Measurements from ENCODE around the gene TPCN2. TPM values are rescaled to one million over a fixed set of nuclear protein-coding genes. Genes with fewer than 3 reads are reported as not detected.

TPCN2 gene
- polyA plus RNA-seq, 3 donors = 29.3 to 52.8 (median 31.5) TPM

GRCh38 chr11:69100454-69101114 is 51.9 kb downstream of the TPCN2 start:
- H3K4me3 ChIP-seq (replicated peaks in 1 of 3; ENCODE audit: low read depth in 2 of 3, low read length in 3 of 3) = no peak overlapping the region
- Mint-ChIP-seq H3K27me3 (ENCODE audit: low read depth in 3 of 3) (peaks cover 12 to 35% (median 20%) of the 10 kb centered on the region in 3 donors), H3K4me3 (no peak overlapping the region), H3K36me3 (no peaks in the 10 kb centered on the region), H3K4me1 (peaks cover 4% of the 10 kb centered on the region), H3K27ac (no peak overlapping the region), H3K9me3 (peaks cover 0 to 3% (median 0%) of the 10 kb centered on the region in 7 donors)
- no peak for TF ChIP-seq CTCF (IDR thresholded peaks at IDR 0.05)
- no peak overlapping the region for H3K27ac ChIP-seq (ENCODE audit: low read depth in 1 of 2, low read length in 2 of 2)
- 89% methylated on average over 12 of the region's 13 CpGs for WGBS (ENCODE audit: insufficient coverage)
- no peaks in the 10 kb centered on the region for H3K36me3 ChIP-seq (replicated peaks in 1 of 2; ENCODE audit: control insufficient read depth in 1 of 2, insufficient read depth in 2 of 2, low read length in 2 of 2)
- DNase-seq = no peak
- peaks cover 0 to 3% of the 10 kb centered on the region in 2 donors for H3K27me3 ChIP-seq (ENCODE audit: control insufficient read depth in 2 of 2, insufficient read depth in 2 of 2, low read length in 2 of 2)
- no peak overlapping the region for H2AFZ ChIP-seq (ENCODE audit: insufficient read depth, low read depth, low read length, poor library complexity, severe bottlenecking)
- no peak overlapping the region for H3K4me2 ChIP-seq (replicated peaks; ENCODE audit: extremely low read depth, low read length, poor library complexity, severe bottlenecking)
- no peaks in the 10 kb centered on the region for H3K79me2 ChIP-seq (ENCODE audit: insufficient read depth, low read length)
- no peak overlapping the region for H3K9ac ChIP-seq (ENCODE audit: insufficient read depth, low read length, poor library complexity, severe bottlenecking)
- H3K4me1 ChIP-seq (ENCODE audit: control insufficient read depth in 1 of 2, insufficient read depth in 2 of 2, low read length in 2 of 2) = no peaks in the 10 kb centered on the region
- intact Hi-C loops (cut with micrococcal nuclease) = loop anchor here (1.0 to 2.0 kb wide), 3 partner anchors 542 to 570 kb away; no protein-coding TSS in a partner anchor
- peaks cover 37% of the 10 kb centered on the region for H4K20me1 ChIP-seq (ENCODE audit: insufficient read depth, low read length)
- no peaks in the 10 kb centered on the region for H3K9me3 ChIP-seq (replicated peaks in 1 of 2; ENCODE audit: control insufficient read depth in 1 of 2, insufficient read depth in 1 of 2, low read length in 2 of 2)

- H3K27ac ChIP-seq (ENCODE audit: low read depth in 1 of 2, low read length in 2 of 2) = no peak overlapping the region
- H3K27me3 ChIP-seq (ENCODE audit: control insufficient read depth in 2 of 2, insufficient read depth in 2 of 2, low read length in 2 of 2) = peaks cover 0 to 3% of the 10 kb centered on the region in 2 donors
- no peak overlapping the region for H3K27ac Mint-ChIP-seq
- H3K4me1 ChIP-seq (ENCODE audit: control insufficient read depth in 1 of 2, insufficient read depth in 2 of 2, low read length in 2 of 2) = no peaks in the 10 kb centered on the region
- no peak overlapping the region for H3K9ac ChIP-seq (ENCODE audit: insufficient read depth, low read length, poor library complexity, severe bottlenecking)
- H3K36me3 Mint-ChIP-seq = no peaks in the 10 kb centered on the region
- no peak overlapping the region for H3K4me3 ChIP-seq (replicated peaks in 1 of 3; ENCODE audit: low read depth in 2 of 3, low read length in 3 of 3)
- peaks cover 4% of the 10 kb centered on the region for H3K4me1 Mint-ChIP-seq
- TF ChIP-seq CTCF (IDR thresholded peaks at IDR 0.05) = peak; percentile 99
- no peak overlapping the region for H2AFZ ChIP-seq (ENCODE audit: insufficient read depth, low read depth, low read length, poor library complexity, severe bottlenecking)
- no peaks in the 10 kb centered on the region for H3K36me3 ChIP-seq (replicated peaks in 1 of 2; ENCODE audit: control insufficient read depth in 1 of 2, insufficient read depth in 2 of 2, low read length in 2 of 2)
- WGBS (ENCODE audit: insufficient coverage) = 38% methylated on average over 13 of the region's 14 CpGs
- H3K27me3 Mint-ChIP-seq (ENCODE audit: low read depth in 3 of 3) = peaks cover 12 to 35% (median 19%) of the 10 kb centered on the region in 3 donors
- DNase-seq = peak; percentile 38 to 65 (median 55)
- no peaks in the 10 kb centered on the region for H3K79me2 ChIP-seq (ENCODE audit: insufficient read depth, low read length)
- intact Hi-C loops (cut with micrococcal nuclease) = loop anchor here (1.0 to 2.0 kb wide), 3 partner anchors 542 to 570 kb away; no protein-coding TSS in a partner anchor
- H3K4me3 Mint-ChIP-seq = no peak overlapping the region
- H3K9me3 Mint-ChIP-seq = peaks cover 0 to 3% (median 0%) of the 10 kb centered on the region in 7 donors
- no peaks in the 10 kb centered on the region for H3K9me3 ChIP-seq (replicated peaks in 1 of 2; ENCODE audit: control insufficient read depth in 1 of 2, insufficient read depth in 1 of 2, low read length in 2 of 2)
- no peak overlapping the region for H3K4me2 ChIP-seq (replicated peaks; ENCODE audit: extremely low read depth, low read length, poor library complexity, severe bottlenecking)
- peaks cover 30% of the 10 kb centered on the region for H4K20me1 ChIP-seq (ENCODE audit: insufficient read depth, low read length)
Observed at GRCh38 chr11:69101115-69101791, 52.5 kb downstream of the TPCN2 start.
